K562 (cell line): ENCODE results near the gene FREM1. TPM values are rescaled to one million over a fixed set of nuclear protein-coding genes. Genes with fewer than 3 reads are reported as not detected.

Source experiments
- ELK3 ChIP-seq: fragments of 450-650 bp; formaldehyde crosslinking; IDR thresholded peaks from 2 replicates; pipeline ENCODE4 v1.4.0; 2020; ENCODE audit warnings: mild to moderate bottlenecking
- KAT7 ChIP-seq: sonication (generic); formaldehyde crosslinking; IDR thresholded peaks from 2 replicates; pipeline ENCODE4 v1.8.0; 2022; ENCODE audit warnings: missing genetic modification reagents, mild to moderate bottlenecking, borderline replicate concordance
- MYBL2 ChIP-seq, 2 experiments: fragments of 450-650 bp in 1 of 2; sonication (generic) in 1 of 2; formaldehyde crosslinking in 1 of 2; IDR thresholded peaks; 2 replicates each; pipeline versions ENCODE4 v1.6.1 to v1.8.1; 2017 to 2022; ENCODE audit warnings: borderline replicate concordance in 1 of 2, inconsistent platforms in 1 of 2, low read depth in 1 of 2, mild to moderate bottlenecking in 1 of 2, missing genetic modification reagents in 1 of 2, moderate library complexity in 1 of 2
- PURB ChIP-seq: sonication (generic); formaldehyde crosslinking; IDR thresholded peaks from 2 replicates; pipeline ENCODE4 v1.9.0; 2021; ENCODE audit warnings: low read depth, mild to moderate bottlenecking, missing genetic modification reagents
- THRB ChIP-seq: fragments of 450-650 bp; formaldehyde crosslinking; conservative IDR thresholded peaks from 2 replicates; pipeline ENCODE4 v1.4.0; 2022; ENCODE audit warnings: mild to moderate bottlenecking, missing genetic modification characterization
- ZFP91 ChIP-seq: sonication (generic); formaldehyde crosslinking; IDR thresholded peaks from 2 replicates; pipeline ENCODE4 v1.8.0; 2022; ENCODE audit warnings: mild to moderate bottlenecking, missing genetic modification reagents
- ZNF23 ChIP-seq: fragments of 250-450 bp; sonication (Bioruptor Pico); IDR thresholded peaks from 2 replicates; pipeline ENCODE4 v1.4.0; 2020; ENCODE audit warnings: mild to moderate bottlenecking
- polyA plus RNA-seq, 8 experiments: library from polyadenylated mRNA; depleted of rRNA in 4 of 8; stranded (reverse) in 5 of 8; unstranded in 3 of 8; fragments of >200 nt; fragmentation: Nextera tagmentation in 2 of 8; fragmentation: Illumina TruSeq in 1 of 8; extraction: Ambion mirVana in 2 of 8; extraction: Trizol in 1 of 8; gene quantifications; 2 replicates each; pipeline versions ENCODE4 v1.2.1 to v1.2.3, GENCODE V29; 2011 to 2014; ENCODE audit warnings: inconsistent platforms in 1 of 8, missing spikeins in 1 of 8
- total RNA-seq, 7 experiments: library from RNA; depleted of rRNA in 6 of 7; stranded (reverse); fragments of >200 nt in 6 of 7; fragmentation: Illumina TruSeq in 2 of 7; extraction: Trizol in 2 of 7; gene quantifications; 2 replicates each; pipeline versions ENCODE4 v1.2.1 to v1.2.3, GENCODE V29; 2011 to 2021; ENCODE audit warnings: low replicate concordance in 1 of 7
- TF ChIP-seq, protein P1 (sequence below): sonication (generic); formaldehyde crosslinking; IDR thresholded peaks from 2 replicates; pipeline ENCODE4 v1.8.0; 2023; ENCODE audit warnings: mild to moderate bottlenecking, missing genetic modification reagents
- TF ChIP-seq, protein P2 (sequence below): sonication (generic); formaldehyde crosslinking; IDR thresholded peaks from 2 replicates; pipeline ENCODE4 v1.8.0; 2022; ENCODE audit warnings: missing genetic modification reagents, mild to moderate bottlenecking, borderline replicate concordance

FREM1 gene
- total and polyA plus RNA-seq, 9 of the 15 experiments (the other 6 are each of a cell fraction or from before 2014, with no cell fraction given), result 0.03 to 0.24 (median 0.13) TPM; not detected in 2

DNA sequence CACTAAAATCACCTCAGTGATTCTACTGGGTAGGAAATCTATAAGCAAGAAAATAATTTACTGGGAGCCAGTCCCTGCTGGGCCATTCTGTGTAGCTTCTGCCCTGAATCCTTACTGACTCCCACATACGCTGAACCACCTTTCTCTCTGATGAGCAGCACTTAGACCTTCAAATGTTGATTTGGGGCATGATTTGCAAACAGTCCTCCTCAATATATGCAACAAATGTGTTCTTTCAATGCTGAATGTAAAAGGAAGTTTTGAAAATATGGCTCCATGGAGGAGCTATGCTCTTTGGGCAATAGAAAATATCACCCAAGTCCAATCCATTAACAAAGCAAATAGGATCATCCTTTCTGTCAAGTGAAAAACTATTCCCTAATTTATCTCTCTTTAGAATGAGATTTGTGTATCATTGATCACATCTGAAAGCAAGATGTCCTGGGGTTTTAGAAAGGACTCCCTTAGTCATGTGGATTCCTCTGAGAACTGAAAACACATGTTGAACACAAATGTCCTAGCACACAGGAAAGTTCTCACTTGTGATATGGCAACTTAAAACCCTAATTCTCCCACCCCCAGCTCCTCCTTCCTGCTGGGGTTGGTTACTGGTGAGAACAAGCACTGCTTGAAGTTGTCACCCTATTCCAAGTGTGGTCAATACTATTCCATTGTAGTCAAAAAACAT lies 178.8 kb downstream of the FREM1 start (continued):
- TF ChIP-seq, protein P1, sequence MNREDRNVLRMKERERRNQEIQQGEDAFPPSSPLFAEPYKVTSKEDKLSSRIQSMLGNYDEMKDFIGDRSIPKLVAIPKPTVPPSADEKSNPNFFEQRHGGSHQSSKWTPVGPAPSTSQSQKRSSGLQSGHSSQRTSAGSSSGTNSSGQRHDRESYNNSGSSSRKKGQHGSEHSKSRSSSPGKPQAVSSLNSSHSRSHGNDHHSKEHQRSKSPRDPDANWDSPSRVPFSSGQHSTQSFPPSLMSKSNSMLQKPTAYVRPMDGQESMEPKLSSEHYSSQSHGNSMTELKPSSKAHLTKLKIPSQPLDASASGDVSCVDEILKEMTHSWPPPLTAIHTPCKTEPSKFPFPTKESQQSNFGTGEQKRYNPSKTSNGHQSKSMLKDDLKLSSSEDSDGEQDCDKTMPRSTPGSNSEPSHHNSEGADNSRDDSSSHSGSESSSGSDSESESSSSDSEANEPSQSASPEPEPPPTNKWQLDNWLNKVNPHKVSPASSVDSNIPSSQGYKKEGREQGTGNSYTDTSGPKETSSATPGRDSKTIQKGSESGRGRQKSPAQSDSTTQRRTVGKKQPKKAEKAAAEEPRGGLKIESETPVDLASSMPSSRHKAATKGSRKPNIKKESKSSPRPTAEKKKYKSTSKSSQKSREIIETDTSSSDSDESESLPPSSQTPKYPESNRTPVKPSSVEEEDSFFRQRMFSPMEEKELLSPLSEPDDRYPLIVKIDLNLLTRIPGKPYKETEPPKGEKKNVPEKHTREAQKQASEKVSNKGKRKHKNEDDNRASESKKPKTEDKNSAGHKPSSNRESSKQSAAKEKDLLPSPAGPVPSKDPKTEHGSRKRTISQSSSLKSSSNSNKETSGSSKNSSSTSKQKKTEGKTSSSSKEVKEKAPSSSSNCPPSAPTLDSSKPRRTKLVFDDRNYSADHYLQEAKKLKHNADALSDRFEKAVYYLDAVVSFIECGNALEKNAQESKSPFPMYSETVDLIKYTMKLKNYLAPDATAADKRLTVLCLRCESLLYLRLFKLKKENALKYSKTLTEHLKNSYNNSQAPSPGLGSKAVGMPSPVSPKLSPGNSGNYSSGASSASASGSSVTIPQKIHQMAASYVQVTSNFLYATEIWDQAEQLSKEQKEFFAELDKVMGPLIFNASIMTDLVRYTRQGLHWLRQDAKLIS (CRISPR knock-in tag), result no peak
- TF ChIP-seq ZNF23, result no peak
- TF ChIP-seq ELK3 (CRISPR knock-in tag), result no peak
- TF ChIP-seq ZFP91 (CRISPR knock-in tag), result no peak
- TF ChIP-seq THRB (CRISPR knock-in tag), result no peak
- TF ChIP-seq, protein P2, sequence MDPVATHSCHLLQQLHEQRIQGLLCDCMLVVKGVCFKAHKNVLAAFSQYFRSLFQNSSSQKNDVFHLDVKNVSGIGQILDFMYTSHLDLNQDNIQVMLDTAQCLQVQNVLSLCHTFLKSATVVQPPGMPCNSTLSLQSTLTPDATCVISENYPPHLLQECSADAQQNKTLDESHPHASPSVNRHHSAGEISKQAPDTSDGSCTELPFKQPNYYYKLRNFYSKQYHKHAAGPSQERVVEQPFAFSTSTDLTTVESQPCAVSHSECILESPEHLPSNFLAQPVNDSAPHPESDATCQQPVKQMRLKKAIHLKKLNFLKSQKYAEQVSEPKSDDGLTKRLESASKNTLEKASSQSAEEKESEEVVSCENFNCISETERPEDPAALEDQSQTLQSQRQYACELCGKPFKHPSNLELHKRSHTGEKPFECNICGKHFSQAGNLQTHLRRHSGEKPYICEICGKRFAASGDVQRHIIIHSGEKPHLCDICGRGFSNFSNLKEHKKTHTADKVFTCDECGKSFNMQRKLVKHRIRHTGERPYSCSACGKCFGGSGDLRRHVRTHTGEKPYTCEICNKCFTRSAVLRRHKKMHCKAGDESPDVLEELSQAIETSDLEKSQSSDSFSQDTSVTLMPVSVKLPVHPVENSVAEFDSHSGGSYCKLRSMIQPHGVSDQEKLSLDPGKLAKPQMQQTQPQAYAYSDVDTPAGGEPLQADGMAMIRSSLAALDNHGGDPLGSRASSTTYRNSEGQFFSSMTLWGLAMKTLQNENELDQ, result no peak
- no peak for TF ChIP-seq MYBL2 (IDR thresholded peaks at IDR 0.05; ENCODE audit: low read depth)
- TF ChIP-seq MYBL2 (CRISPR knock-in tag; IDR thresholded peaks at IDR 0.05; ENCODE audit: borderline replicate concordance), result no peak
- TF ChIP-seq KAT7 (CRISPR knock-in tag), result no peak
- TF ChIP-seq PURB (CRISPR knock-in tag), result no peak
- TF ChIP-seq, all 486 proteins: peak for 0
